Stimulated activated naive CD4-positive, alpha-beta T cell (primary cell): ENCODE data around the gene BASP1.

ENCODE experiments used
- DNase-seq, 6 experiments: peaks; one replicate each; lab custom pipeline; 2025; lab: John Stamatoyannopoulos, UW

Gene BASP1

DNA sequence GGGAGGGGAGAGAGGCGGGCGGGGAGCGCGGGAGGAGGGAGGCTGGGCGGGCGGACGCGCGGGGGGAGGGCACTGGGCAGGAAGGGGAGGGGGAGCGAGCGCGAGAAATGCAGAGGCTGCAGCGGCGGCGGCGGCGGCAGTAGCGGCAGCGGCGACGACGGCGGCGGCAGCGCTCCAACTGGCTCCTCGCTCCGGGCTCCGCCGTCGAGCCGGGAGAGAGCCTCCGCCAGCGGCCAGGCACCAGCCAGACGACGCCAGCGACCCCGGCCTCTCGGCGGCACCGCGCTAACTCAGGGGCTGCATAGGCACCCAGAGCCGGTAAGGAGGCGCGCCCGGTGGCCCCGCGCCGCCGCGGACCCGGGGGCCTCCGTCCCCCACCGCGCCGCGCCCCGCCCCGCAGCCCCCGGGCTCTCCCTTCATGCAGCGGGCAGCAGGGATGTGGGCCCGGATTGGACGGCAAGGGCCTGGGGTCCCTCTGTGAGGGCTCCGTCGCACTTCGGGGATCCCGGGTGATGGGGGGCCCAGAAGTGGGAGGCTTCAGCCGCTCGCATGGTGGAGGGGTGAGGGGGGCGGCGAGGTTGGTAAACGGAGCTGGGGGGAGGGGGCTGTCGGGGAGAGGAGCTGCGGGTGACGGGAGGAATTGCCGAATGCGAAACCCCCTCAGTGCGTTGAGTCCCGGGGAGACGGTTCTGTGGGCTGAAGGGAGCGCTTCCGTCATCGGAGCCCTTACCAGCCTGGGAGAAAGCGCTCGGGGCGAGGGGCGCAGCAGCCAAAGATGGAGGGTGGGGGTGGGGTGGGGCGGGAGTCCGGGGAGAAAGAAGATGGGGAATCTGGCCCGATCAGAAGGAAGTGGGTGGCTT lies at the start of gene BASP1:
BASP1 (plus strand) TSS at position 139 of the 860 bp plus-strand sequence. CDS start 57,586 bp downstream, outside the sequence.
- peak in 5 of 6 experiments; percentile 1 to 34 (median 16) for DNase-seq

- DNase-seq, result no peak
These were observed 47.9 kb upstream of the BASP1 start for GRCh38 chr5:17169507-17169906.

- no peak for DNase-seq
These were observed 44.6 kb upstream of the BASP1 start for GRCh38 chr5:17172791-17173190.

- no peak for DNase-seq
These were observed 42.5 kb upstream of the BASP1 start for GRCh38 chr5:17174965-17175364.

DNA sequence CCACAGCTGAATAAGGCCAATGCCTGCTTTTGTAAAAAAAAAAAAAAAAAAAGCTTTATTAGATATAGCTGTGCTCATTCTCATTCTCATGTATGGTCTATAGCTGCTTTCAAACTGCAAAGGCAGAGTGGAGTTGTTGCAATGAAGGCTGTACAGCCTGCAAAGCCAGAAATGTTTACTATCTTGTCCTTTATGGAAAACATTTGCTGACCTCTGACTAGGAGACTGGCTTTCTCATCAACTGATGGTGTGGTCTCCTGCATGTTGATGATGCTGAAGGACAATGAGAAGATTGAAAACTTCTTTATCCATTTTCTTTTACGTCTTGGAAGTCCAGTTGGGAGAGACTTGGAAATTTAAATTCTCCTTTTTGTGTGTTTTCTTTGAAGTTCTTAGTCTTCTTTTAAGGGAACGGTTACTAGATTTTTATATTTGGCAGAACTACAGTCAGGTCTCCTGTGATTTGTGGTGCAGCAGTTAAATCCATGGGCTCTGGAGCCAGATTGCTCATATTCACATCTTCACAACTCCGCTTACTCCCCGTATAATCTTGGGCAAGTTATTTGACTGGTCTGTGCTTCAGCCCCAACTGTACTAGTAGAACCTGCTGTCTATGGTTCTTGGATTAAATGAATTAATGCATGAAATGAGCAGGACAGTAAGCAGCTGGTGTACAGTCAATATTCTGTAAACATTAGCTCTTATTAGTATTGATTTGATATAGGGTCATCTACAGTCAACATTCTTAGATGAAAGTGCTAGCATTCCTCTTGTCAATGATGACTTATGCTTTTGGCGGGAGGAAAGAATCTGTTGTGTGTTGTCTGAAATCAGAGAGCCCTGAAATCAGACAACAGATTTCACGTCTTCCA lies 39.7 kb upstream of the BASP1 start:
- no peak for DNase-seq

- no peak for DNase-seq
These were observed 39.1 kb upstream of the BASP1 start for GRCh38 chr5:17178373-17178675.

DNA sequence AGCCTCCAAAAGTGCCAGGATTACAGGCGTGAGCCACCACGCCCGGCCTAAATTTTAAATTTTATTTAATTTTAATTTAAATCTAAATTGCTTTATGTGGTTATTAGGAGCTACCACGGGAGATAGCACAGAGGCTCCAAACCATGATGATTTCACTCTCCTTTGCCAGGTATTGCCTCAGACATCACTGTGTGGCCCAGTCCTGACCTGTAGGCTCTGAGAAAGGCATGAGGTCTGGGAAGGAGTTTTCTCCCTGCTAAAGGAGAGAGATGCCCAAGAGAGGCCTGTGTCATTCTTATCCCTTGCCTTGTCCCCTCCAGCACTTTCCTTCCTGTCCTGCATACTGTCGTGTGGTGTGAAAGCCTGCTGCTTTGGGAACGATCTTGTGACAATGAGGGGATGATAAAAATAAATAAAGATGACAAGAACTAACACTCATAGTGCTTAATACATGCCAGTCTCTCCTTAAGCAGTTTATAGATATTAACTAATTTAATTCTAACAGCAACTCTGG lies 37.0 kb upstream of the BASP1 start:
- no peak for DNase-seq

GRCh38 chr5:17180864-17181723 lies 36.3 kb upstream of the BASP1 start:
- DNase-seq, result no peak

GRCh38 chr5:17182494-17182893 lies 34.9 kb upstream of the BASP1 start:
- no peak for DNase-seq

DNA sequence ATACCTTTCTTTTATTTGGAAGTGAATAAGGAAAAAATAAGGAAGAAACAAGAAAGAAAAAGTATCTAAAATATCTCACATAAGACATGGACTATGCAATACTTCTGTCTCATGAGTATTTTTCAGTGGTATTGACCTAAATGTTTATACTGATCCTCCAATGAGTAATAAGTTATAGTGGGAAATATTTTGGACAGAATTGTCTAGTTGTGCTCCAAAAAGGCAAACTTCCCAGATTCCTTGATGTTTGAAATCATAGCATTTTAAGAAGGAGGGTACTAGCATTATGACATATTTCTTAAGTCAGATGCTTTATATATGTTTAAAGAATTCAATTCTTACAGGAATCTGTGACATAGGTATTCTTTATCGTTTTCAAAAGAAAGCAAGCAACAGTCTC lies 34.5 kb upstream of the BASP1 start:
- DNase-seq, result no peak

- DNase-seq, result no peak
These were observed 33.6 kb upstream of the BASP1 start for GRCh38 chr5:17183831-17184230.

DNA sequence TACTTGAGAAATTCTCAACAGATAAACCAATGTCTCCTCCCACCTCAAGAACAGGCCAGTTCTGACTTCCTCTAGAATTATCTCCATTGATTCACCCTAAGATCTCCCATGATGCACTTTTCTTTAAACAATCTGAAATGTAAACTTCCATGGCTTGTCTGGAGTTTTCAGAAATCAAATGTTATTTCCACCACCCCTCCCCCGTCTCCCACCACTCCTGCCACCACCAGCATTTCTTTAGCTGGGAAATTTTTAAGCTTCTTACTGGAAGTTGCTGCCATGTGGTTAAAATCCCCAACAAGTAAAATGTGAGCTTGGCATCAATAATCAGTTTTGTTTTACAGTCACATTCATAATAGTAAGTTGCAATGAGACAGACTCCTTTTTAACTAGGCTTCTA lies 32.8 kb upstream of the BASP1 start:
- DNase-seq, result no peak

DNA sequence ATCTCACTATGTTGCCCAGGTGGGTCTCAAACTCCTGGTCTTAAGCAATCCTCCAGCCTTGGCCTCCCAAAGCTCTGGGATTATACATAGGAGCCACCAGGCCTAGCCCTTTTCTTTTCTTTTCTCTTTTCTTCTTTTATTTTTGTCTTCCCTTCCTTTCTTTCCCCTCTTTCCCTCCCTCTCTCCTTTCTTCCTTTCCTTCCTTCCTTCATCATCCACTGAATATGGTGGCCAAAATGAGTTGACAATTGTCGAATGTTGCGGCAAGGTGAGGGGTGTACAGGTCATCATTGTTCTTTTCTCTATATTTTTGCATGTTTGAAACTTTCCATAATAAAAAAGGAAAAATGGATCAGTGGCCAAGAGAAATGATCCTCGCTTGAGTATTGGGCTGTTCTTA lies 32.1 kb upstream of the BASP1 start:
- no peak for DNase-seq

- no peak for DNase-seq
These were observed 31.7 kb upstream of the BASP1 start for GRCh38 chr5:17185773-17186172.

GRCh38 chr5:17186256-17186655 lies 31.2 kb upstream of the BASP1 start:
- no peak for DNase-seq

GRCh38 chr5:17187011-17187785 lies 30.2 kb upstream of the BASP1 start:
- DNase-seq, result no peak

DNA sequence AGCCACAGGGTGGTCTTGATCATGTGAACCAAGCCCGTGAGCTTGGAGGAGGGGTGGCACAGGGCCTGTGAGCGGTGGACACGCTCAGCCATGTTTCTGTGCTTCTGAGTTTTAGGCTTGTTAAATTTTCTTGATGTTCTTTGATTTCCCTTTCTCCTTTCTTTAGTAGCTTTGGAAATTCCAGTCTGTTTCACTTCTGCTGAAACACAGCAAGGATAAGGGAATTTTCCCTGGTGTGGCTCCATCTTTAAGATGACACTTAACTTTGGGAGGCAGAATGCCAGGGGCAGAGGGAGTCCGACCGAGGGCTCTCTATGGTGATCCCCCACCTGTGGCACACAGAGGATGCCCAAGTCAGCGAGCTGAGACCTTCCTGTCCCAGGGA lies 29.7 kb upstream of the BASP1 start:
- no peak for DNase-seq

DNA sequence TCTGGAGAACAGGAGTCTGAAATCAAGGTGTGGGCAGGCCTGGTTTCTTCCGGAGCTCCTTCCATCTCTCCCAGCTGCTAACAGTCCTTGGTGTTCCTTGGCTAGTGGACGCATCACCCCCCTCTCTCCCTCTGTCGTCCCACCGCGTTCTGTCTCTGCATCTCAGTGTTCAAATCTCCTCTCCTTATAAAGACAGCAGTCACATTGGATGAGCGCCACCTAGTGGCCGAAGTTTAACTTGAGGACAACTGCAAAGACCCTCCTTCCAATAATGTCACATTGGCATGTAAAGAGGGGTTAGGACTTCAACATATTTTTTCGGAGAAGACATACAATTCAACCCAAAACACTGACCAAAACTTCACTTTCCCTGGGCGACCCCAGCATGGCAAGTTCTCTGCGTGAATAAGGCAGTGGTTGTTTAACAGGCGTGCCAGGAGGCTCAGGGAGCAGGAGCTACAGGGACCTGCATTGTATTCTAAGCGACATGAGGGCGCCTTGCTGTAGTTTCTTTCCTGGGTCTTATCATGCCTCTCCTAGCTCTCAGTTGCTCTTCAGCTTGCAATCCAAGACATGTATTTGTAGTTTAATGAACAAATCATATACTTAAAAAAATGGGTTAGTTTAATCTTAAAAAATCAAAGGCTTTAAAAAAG lies 27.9 kb upstream of the BASP1 start:
- peak in 5 of 6 experiments; percentile 5 to 51 (median 17) for DNase-seq

GRCh38 chr5:17190242-17190778 lies 27.1 kb upstream of the BASP1 start:
- peak in 1 of 6 experiments; percentile 13 for DNase-seq

DNA sequence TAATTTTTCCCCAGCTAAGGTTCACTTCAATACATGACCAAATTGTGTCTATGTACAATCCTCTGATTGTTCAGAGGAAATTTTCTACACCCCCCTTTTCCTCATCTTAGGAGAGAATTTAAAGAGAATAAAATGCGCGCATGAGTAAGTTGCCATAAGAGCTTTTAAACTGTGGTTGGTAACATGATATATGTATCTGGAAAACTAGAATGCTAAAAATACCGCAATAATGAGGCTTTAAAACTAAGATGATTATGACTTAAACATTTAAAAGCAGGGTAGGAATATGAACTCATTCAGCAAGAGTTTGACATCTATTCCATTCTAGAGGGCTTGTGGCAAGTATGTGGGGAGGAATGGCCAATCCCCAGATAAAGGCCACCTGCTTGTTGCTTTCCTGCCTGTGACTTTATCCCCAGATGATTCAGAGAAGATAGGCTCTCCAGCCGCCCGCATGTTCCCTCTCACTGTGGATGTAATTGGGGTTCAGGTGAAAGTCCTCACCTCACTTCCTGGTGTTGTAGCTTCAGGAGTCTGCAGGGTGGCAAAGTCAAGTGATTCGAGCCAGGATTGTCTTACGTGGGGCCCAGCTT lies 26.5 kb upstream of the BASP1 start:
- no peak for DNase-seq
